SIG-M5 (cell line): Measurements from ENCODE around the gene ATP2B2.

Source experiments
- DNase-seq: peaks from one replicate; lab custom pipeline; 2025; lab: John Stamatoyannopoulos, UW

Gene ATP2B2

DNA sequence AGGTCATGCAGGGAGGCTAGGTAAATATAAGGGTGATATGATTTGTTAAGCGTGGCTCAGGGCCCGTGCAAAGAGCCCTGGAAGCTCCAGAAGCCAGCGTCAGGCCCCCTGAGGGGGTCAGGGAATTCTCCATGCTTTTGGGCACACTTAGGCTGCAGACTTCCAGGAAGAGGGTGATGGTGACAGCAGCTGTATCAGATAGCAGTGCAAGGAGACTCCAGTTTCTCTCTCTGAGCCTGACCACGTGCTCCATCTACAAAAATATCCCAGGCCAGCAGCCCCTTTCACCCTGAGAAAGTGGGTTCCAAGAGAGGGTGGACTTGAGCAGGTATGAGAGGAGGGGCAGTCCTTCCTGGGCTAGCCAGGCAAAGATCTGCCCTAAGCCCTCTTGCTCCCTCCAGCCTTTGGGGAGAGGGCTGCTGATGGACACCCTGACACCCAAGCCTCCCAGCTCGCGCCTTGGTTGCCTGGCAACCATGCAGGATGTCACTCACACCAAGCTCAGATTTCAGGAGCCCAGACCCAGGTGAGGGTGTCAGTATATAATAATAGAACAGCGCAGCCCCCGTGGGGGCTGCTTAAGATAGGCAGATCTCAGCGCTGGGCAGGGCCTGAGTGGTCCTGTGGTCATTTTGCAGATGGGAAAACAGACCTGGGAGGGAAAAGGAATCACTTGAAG is 35.8 kb downstream of the ATP2B2 start:
- DNase-seq: no peak

DNA sequence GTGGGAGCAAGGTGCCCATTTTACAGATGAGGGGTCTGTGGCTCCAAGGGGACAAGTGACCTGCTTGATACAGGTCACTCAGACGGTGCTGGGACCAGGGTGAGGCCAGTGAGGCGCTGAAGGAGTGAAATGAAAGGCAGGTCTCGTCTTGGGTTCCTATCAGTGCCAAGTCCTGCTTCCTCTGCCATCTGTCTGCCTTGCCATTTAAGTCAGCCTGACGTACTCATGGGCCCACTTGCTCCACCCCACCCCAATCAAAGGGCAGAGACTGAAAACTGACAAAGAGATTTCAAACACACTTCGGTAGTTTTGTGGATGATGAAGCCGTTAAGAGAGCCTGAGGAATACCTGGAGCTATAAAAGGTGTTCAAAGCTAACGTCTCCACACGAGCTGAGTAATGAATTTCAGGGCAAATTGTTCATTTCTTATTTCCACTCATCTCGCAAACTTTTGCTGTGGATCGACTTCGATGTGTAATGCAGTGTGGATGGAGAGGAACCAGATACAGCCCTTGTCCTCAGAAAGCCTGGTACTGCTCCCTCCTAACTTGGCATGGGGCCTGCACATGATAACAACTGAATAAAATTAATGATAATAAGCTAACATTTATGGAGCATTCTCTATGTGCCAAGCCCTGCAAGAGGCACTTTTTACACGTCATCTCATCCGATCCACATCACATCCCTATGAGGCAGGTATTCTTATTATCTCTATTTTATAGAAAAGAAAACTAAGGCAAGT is 36.6 kb downstream of the ATP2B2 start:
- DNase-seq: no peak

DNA sequence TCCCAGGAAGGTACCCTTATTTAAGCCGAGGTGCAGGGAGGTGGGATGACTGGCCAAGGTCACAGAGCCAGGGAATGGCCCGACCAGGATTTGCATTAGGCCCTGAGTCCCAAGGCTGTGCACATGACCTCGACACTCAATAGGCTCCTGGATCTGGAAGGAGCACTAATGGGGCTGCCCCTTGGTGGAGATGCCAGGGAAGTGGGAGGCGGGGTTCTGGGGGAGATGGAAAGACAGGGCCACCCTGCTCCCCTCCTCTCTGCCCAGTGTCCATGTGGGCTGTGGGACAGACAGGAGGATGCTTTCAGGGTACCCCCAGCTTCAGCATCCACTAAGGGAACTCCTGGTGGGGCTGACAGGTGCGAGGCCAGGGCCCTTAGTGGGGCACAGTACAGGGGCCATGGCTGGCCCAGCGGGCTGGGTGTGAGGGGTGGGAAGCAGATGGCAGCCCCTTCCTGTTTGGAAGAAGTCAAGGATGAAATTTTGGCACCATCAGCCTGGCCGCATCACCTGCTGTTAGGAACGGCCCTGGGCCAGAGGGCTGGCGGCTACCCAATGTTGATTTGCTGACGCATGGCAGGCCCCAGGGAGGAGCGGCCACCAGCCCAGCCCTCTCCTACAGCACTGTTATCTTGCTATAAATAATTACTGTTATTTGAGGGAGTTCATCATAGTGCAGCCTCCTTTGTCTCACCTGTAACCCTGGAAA is 37.3 kb downstream of the ATP2B2 start:
- DNase-seq: no peak

DNA sequence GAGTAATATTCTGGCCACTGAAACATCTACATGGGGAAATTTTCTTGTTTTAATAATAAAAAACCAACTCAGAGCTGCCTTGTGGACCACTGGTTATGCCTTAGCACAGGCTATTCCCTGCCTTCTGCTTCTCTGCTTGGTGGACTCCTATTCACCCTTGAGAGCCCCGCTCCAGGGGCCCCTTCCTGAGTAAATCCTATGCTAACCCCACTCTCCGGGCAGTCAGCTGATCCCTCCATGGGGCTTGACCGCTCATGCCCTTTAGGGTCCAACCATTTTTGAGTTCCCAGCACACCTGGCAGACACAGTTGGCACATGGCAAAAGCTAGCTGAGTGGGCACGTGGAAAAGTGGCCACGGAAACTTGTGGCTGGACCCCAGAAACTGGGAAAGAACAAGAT is 38.2 kb downstream of the ATP2B2 start:
- DNase-seq: no peak

DNA sequence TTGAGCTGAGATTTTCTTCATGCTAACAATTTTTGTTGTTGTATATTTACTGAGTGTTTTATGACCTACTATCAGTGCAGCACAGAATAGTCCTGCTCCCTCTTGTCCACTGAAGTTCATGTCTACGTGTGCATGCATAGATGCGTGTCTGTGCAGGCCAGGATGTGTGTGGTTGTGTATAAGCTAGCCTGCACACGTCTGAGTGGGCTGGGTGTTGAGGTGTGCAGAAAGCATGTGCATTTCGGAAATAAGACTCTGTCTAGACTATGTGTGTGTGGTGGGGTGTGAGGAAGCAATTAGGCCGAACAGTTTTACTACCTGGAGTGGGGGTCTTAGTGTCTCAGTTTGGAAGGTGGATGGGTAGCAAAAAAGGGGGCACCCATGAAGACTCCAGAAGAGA is 39.2 kb downstream of the ATP2B2 start:
- no peak for DNase-seq

DNA sequence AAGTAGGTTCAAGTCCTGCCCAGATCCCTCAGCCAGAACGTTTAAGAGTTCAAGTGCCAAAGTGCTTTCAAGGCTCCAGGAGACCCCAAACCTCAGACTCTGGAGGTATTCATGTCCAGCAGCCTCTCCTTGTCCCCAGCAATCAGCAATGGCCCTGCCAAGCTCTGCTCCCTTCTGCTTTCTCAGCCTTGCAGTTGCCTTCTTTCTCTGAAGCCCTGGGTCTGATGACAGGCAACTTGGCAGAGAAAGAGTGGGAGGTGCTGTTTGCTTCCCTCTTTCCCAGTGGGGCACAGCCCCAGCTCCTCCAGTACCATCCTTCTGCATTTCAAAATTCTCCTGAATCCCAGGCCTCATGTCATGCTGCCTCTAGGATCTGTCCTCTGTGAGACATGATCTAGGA is 40.2 kb downstream of the ATP2B2 start:
- DNase-seq: no peak

DNA sequence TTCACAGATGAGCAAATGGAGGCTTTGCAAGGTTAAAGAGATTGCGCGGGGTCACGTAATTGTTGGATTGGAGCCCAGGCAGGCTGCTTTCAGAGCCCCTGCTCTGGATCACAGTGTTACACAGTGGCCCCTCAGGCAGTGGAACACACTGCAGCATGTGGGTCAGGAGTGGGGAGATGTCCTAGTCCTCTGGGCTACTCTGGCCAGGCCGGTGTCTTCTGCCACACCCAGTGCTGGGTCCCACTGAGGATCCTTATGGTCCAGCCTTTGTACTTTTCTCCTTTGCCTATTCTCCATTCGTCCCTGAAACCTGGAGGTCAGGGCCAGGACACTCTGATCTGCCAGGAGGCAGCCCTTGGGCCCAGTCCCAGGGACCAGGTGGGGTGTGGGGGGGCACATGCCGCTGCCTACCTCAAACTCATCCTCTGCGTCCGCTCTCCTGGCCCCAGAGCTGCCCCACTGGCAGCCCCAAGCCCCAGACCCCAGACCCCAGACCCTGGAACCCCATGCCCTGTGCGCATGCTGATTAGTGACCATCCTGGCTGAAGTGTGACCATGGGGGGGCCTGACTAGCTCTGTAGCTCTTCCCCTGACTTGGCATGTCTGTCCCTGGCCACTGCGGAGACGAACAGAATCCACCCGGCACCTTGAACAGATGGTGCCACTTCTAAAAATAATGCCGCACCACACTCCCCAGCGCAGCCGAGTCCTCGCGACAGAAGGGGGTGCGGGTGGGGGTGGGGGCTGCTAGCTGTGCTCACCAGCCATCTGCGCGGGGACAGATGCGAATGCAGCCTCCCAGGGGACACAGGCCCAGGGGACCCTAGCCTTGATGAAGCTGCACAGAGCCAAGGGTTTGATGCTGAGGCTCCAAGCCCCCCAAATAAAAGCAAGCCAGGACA is 41.6 kb downstream of the ATP2B2 start:
- no peak for DNase-seq

DNA sequence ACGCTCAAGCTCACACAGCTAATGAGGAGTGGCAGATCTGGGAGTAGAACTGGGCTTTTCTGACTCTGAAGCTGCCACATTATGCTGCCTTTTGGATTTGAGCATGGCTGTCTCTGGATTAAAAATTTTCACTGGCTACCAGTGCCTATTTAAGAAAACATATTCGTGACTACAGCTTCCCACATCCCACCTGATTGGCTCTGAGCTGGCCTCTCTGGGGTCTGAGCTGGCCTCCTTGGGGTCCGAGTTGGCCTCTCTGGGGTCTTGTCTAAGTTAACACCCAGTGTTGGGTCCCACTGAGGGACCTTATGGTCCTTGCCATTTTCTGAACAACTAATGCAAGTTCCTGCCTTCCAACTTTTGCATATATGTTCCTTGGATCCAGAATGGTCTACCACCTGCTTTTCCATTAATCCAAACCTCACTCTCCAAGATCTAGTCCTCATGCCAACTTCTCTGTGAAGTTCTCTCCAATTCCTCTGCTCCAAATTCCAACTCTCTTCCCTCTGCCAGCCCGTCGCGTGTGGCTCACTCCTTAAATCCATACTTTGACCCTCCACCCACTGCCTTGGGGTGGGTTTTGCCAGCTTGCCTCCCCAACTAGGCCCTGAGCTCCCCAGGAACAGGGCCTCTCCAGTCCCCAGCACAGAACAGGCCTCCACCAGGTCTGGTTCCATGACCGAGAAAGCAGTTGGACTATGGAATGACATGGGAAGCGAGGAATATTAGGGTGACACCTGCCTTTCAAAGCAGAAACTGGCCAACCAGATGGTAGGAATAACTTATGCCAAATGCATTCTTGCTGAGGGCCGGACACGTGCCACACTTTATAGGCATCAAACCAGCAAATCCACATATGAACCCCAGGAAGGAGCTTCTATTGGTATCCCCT is 42.5 kb downstream of the ATP2B2 start:
- DNase-seq: no peak

DNA sequence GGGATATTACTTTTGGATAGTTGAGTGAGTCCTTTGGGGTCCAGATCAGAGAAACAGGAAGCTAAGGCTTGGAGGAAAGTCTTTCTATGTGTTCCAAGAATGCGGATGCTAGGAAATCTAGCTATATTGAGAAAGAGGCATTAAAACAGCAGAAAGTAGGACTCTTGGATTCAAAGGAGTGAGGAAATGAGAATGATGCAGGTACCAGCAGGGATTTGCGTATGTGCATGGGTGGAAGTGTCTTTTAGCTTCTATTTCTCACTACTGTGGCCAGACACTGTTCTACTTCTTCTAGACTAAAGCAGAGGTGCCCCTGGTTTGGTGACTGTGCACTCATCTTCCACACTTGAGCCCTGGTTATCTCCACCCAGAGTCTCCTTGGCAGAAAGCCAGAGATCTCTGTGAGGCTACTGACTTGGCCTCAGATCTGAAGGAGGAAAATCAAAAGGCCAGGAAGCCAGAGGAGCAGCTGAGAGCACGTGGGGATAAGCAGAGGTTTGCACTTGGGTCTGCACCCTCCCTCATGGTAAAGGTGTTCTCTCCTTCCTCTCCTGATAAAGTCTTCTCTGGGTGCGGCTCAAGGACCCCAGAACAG is 44.3 kb downstream of the ATP2B2 start:
- DNase-seq: no peak

DNA sequence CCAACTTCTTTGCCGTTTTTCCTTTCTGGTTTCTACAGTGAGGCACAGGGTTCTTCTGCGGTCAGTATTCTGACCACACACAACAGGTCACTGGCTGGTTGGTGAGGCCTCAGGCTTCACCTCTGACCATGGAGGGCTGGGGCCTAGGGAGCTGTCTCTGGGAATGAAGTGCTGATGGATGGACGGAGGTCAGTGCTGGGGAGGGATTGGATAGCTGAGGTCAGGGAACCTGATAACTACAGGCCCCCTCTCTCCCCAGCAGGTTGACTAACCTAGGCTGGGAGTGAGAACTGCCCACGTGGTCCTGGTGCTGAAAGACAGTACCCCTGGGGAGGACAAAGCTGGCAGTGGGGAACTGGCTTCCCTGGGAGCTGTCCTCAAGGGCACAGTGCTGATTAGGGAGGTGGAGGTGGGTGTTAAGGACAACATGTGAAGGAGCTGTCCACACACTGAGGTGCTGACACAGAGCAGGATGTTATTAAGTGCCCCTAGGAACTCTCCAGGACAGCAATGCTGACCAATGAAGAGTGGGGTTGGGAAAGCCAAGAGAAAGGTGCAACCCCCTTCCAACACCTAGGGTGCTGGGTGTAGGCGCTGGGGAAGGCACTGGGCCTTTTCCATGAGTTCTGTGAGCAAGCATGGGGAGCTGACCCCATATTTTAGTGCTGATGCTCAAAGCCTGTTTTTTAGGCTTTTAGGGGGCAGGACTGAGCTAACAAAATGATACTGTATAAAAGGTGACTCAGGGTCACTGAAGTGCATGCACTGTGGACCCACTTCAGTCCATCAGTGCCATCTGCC is 45.2 kb downstream of the ATP2B2 start:
- DNase-seq: no peak

DNA sequence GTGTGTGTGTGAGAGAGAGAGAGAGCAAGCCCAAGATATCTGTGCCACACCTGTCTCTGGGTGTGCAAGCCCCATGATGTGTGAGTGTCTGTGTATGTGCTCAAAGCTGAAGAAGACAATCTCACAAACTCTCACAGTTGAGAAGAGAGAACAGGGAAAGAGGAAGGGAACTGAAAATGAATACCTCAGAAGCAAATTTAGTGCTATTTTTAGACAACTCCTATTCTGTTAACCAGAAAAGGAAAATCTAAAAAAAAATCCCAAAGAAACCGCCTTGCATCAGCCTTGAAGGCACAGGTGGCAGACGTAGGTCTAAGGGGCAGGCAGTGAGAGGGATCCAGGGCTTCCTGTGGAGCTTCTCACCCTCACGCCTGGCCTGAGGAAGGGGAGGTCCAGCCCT is 47.8 kb downstream of the ATP2B2 start:
- DNase-seq: no peak

DNA sequence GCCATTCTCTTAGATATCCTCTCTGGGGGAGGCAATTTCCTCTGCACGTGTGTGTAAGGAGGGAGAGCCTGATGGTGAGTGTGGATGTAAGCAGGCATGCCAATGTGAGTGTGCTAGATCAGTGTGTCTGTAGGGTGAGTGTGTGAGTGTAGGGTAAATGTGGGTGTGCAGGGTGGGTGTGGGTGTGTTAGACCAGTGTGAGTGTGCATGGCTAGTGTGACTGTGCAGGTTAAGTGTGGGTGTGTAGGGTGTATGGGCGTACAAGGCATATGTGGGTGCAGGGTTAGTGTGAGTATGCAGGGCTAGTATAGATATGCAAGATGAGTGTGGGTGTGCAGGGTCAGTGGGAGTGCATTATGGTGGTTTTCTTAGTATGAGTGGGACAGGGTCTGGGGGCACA is 48.4 kb downstream of the ATP2B2 start:
- no peak for DNase-seq

DNA sequence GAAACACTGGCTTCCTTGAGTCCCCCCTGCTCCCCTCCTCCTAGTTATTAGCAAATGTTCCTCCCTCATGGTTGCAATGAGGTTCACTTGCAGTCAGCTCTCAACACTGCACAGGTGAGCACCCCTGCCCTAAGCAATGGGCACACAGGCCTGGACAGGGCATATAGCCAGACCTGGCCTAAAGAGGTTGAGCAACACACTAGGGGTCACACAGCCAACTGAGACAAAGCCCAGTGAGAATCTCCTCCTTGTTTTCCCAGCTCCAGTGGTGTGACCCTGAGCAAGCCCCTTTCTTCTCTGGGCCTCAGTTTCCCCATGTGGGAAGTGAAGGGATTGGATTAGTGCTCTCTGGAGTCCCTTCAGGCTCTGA is 49.9 kb downstream of the ATP2B2 start:
- DNase-seq: no peak

DNA sequence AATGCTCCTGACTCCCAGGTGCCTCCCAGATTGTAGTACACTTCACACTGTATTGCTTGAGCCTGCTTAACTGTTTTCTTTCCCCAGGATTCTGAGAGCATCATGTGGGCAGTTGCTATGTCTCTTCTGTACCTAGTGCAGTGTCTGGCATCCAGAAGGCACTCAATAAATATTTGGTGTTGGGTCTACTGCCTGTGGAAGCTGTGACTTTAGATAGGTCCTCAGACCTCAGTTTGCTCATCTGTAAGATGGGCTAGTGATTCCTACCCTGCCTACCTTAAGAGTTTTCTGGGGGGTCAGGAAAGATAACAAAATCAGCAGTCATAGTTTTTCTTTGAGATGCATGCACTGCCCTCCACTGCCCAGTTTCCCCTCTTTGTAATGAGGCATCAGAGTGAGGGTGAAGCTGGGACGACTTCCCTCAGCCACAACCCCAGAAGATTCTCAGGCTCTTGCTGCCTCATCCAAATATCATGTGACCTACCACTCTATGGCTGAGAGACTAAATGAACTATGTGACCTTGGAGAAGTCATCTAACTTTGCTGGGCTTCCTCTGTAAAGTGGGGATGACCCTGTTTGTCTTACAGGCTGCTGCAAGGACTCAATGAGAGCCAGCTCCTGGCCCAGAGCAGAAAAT is 50.4 kb downstream of the ATP2B2 start:
- no peak for DNase-seq

DNA sequence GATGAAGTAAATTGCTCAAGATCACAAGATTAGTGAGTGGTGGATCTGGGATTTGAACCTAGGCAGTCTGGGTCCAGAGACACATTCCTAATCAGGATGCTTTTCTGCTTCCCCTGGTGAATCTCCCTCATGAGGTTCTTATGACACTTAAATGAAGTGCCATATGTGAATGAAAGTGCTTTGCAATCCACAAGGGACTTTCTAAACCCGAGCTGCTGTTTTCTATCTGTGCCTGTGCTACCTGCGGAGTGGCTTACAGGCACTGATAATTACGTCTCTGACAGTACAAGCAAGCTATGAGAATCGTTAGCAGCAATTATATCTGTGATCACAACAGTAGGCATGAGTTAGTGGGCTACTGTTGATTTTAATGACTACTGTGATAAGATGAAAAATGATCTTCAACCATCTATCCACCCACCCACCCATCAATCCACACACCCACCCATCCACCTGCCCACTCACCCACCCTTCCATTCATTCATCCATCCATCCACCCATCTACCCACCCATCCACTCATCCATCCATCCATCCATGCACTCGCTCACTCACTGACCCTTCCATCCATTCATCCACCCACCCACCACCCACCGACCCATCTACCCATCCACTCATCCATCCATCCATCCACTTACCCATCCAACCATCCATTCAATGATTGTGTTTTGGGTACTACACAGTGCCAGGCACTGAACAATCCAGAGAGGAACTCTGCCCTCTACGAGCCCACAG is 51.8 kb downstream of the ATP2B2 start:
- no peak for DNase-seq

DNA sequence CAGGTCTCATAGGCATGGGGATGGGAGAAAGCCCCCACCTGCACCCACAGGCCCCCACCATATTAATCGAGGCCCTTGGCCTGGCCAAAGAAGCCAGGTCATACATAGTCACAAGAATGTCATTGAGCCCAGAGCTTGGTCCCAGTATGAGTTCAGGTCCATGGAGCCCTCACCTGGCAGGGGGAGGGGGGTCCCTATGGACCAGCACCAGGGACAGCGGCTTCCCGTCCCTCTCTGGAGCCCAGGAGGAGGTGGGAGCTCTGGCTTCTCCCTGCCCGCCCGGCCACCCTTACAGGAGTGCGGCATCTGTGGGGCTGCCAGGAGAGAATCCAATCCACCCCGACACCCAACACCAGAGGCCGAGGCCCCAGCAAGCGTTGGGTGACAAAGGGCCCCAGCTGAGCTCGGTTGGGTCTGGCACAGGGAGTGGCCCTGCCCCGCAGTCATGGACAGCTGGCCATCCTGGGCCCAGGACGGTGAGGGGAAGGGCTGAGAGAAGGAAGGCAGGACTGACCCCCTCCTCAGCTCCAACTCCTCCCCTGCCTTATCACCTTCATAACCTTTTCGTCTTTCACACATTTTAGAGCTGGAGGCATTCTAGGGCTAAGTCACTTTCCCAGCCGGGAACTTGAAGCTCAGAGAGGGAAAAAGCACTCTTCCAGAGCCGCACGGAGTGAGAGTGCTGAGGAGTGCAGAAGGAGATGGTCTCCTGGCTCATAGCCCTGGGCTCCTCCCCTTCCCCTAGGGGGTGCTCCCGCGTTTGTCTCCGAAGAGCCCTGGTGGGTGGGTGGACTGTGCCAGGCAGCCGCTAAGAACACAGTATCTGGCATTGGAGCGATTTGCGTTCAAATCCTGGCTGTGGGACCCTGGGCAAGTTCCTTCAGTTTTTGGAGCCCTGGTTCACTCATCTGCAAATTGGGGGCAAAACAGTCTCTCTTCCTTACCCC is 54.6 kb downstream of the ATP2B2 start:
- DNase-seq: no peak

DNA sequence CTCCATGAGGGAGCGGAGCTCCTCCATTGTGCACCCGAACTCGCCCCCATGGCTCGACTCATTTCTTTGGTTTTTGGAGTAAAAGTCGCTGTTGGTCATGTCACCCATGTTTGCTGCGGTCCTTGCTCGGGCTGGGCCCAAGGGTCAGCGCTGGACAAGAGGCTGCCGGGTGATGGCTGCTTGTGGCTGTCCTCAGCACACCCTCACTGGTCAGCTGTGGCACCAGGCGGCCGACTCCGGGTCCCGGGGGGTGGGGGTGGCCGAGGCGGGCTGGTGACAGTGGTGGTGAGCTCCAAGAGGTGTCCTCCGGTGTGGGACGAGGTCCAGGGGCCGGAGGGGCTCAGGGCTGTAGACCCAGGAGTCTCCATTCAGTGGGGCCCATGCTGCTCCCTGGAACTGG is 56.0 kb downstream of the ATP2B2 start:
- no peak for DNase-seq

DNA sequence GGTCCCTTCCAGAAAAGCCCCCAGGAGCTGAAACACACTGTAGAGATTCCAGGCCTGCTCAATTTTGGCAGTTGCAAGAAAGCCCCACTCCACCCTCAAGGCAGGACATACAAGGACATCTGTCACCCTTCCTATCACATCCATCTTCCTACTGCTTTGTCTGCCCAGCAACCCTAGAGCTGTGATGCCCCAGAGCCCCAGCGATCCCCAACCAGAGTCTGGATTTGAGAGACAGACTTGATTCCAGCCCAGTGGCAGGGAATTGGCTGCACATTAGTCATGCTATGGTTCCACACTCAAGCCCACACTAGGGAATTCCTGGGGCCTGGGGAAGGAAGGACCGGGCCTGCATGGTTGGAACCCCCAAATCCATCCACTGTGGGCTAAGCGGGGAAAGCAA is 56.8 kb downstream of the ATP2B2 start:
- DNase-seq: no peak
